Hindlimb muscle (tissue), 1 donor: ENCODE data around the gene KIF5C. TPM values are rescaled to one million over a fixed set of nuclear protein-coding genes. Genes with fewer than 3 reads are reported as not detected.
A peak's percentile ranks its signal among the peaks of the same experiment; 100 is the strongest.

Experiments
- DNase-seq: peaks from one replicate; pipeline ENCODE4 v3.0.0-alpha.2; 2013
- polyA plus RNA-seq: library from polyadenylated mRNA; unstranded; fragments of 120-200 nt; gene quantifications from one replicate; pipeline ENCODE4 v1.2.1, GENCODE V29; 2013; ENCODE audit not compliant: insufficient read length

Gene KIF5C
- polyA plus RNA-seq, 1 donor, result 0.96 TPM

- no peak for DNase-seq
These were observed 174.1 kb downstream of the KIF5C start for GRCh38 chr2:149049142-149049541.

GRCh38 chr2:149050188-149050587 is 175.2 kb downstream of the KIF5C start:
- peak; percentile 32 for DNase-seq

- DNase-seq, result no peak
These were observed 180.7 kb downstream of the KIF5C start for GRCh38 chr2:149055751-149056150.

- no peak for DNase-seq
These were observed 181.7 kb downstream of the KIF5C start for GRCh38 chr2:149056541-149057255.

- DNase-seq, result no peak
These were observed 182.4 kb downstream of the KIF5C start for GRCh38 chr2:149057401-149057800.

- DNase-seq, result no peak
These were observed 183.9 kb downstream of the KIF5C start for GRCh38 chr2:149058936-149059335.

GRCh38 chr2:149059822-149060221 is 184.8 kb downstream of the KIF5C start:
- no peak for DNase-seq

- DNase-seq, result no peak
These were observed 186.2 kb downstream of the KIF5C start for GRCh38 chr2:149061133-149061745.

GRCh38 chr2:149062531-149062930 is 187.5 kb downstream of the KIF5C start:
- DNase-seq, result no peak

GRCh38 chr2:149063177-149063576 is 188.2 kb downstream of the KIF5C start:
- no peak for DNase-seq

GRCh38 chr2:149064365-149064841 is 189.4 kb downstream of the KIF5C start:
- DNase-seq, result no peak

- no peak for DNase-seq
These were observed 190.0 kb downstream of the KIF5C start for GRCh38 chr2:149064856-149065630.

- no peak for DNase-seq
These were observed 193.4 kb downstream of the KIF5C start for GRCh38 chr2:149068225-149068995.

GRCh38 chr2:149068996-149069888 is 194.2 kb downstream of the KIF5C start:
- no peak for DNase-seq

GRCh38 chr2:149070681-149071320 is 195.8 kb downstream of the KIF5C start:
- no peak for DNase-seq

- no peak for DNase-seq
These were observed 200.1 kb downstream of the KIF5C start for GRCh38 chr2:149075105-149075504.

GRCh38 chr2:149075853-149076252 is 200.8 kb downstream of the KIF5C start:
- peak; percentile 32 for DNase-seq
